Superior temporal gyrus (tissue), 1 donor: ENCODE data around the gene MKRN1.
"Not testable (repeated sequence)": the region's sequence is repeated elsewhere in the genome, so short reads cannot be mapped to it uniquely, and the experiment has no call there.

Experiments used
- DNase-seq: peaks from one replicate; pipeline ENCODE4 v3.0.0-alpha.2; 2016; ENCODE audit errors: extremely low spot score

MKRN1 gene, protein sequence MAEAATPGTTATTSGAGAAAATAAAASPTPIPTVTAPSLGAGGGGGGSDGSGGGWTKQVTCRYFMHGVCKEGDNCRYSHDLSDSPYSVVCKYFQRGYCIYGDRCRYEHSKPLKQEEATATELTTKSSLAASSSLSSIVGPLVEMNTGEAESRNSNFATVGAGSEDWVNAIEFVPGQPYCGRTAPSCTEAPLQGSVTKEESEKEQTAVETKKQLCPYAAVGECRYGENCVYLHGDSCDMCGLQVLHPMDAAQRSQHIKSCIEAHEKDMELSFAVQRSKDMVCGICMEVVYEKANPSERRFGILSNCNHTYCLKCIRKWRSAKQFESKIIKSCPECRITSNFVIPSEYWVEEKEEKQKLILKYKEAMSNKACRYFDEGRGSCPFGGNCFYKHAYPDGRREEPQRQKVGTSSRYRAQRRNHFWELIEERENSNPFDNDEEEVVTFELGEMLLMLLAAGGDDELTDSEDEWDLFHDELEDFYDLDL

DNA sequence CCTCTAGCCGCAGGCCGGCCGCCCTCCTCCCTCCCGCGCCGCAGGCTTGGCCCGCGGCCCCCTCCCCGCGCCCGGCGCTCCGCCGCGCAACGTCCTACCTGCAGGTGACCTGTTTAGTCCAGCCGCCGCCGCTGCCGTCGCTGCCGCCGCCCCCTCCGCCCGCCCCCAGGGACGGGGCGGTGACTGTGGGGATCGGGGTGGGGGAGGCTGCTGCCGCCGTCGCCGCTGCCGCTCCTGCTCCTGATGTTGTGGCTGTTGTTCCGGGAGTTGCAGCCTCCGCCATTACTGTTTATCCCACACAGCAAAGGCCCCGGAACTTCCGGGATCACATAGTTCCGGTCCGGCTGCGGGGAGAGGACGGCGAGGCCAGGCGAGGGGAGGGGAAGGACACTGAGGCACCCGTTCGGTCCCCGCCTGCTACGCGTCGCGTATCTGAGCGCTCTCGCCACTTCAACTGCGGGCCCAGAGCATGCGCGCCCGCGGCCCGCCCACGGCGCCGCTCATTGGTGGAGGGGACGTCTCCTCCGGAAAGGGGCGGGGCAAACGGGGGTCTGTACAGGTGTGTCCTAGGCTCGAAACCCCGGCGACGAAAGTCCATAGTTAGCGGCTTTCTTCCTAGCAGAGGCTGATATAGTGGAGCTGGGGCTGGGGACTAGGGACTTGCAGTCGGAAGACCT, at the start of gene MKRN1:
Gene MKRN1, minus strand, starts transcription at position 444 of the 677 bp plus-strand sequence. Its CDS starts 161 bp downstream, at position 283.
- DNase-seq = peak; percentile 95

DNA sequence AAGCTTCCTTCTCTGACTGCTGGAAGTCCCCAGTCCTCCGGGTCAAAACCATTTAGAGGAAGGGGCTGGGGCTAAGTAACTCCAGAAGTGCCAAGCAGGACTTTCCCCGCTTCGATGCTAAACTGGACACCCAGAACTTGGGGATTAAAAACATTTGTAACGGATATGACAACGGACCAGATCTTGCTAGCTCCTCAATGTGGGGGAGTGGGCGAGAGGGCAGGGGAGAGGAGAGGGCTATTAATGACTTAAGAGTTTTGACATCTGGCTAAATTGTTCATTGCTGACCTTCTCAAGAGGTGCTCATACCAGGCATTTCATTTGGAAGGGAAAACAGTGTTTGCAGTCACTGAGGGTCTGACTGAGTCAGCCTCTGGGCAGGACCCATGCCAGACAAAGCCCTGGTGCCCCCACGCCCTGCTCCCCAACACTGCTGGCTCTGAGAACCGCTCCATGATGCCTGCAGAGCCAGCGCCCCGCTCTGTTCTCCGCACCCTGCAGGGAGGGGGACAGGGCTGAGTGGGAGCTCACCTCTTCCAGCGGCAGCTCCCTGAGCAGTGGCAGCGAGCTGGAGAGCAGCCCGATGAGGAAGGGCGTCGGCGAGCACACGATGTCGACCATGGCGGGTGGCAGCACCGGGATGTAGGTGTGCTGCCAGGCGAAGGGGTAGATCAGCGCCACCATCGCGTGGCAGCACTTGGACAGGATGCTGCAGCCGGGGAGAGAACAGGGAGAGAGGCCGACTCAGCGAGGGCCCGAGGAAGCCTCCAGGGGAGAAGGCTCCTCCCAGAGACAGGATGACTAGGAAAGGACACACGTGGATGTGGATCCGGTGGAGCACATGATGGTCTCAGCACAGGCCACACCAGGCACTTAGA, 47.7 kb upstream of the MKRN1 start:
- DNase-seq = no peak

DNA sequence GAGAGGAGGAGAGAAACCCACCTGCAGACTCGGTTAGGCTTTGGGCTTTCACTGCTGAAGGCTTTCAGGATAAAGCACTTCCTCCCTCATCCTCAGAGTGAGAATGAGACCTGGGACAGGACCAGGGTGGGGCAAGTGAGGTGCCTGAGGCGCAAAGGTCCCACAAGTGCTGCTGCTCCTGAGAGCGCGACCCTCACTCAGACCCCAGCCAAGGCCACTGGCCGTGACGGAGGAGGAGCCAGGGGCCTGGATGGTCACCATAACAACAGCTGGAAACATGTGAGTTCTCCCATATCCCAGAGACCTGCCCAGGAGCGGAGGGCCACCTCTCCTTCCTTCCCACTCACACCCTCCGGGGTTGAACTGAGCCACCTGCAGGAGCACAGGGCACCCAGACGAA, 46.9 kb upstream of the MKRN1 start:
- no peak for DNase-seq

DNA sequence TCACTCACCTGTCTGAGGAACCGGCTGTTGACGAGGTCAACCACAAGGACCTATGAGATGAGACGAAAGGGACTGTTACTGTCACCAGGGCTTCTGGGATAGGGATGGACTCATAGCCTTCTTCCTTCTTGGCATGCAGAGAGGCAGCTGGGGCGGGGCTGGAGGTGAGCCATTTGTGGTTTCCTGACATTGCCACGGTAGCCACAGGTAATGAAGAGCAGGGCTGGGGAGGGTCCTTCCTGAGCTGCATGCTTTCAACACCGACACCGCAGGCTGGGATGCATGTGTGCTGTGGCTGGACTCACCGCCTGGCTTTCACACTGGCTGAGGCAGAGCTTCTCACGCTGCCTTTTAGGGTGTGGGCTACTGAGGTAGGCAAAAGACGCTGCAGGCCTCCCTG, 46.4 kb upstream of the MKRN1 start:
- DNase-seq = no peak

DNA sequence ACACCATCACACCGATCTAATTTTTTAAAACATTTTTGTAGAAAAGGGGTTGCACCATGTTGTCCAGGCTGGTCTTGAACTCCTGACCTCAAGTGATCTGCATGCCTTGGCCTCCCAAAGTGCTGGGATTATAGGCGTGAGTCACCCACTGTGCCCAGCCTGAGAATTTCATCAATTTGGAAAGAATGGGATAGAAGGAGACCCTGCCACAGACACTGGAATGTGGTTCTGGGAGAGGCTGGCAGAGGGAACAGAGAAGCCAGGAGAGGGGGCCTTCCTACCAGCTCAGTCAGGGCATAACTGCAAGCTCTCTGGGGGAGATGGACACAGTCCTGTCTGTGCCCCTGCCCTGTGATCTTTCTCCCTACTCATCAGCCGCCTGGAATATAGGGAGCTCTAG, 42.1 kb upstream of the MKRN1 start:
- DNase-seq = no peak

DNA sequence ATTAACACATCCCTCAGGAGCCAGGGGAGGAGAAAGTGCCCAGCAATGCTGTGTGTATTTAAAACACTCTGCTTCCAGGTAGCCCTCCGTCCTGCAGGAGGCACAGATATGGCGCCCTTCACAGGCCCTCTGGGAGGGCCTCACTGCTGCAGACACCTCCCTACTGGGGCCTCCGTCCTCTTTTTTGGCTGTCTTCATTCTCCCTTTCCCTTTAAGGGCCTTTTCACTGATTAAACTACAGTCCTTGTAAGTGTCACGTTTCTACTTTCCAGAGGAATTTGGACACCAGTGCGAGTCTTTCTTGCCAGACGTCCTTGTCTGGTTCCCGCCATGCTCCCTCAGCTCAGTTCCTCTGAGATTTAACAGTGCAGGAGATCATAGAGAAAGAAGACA, 39.7 kb upstream of the MKRN1 start:
- DNase-seq = no peak

DNA sequence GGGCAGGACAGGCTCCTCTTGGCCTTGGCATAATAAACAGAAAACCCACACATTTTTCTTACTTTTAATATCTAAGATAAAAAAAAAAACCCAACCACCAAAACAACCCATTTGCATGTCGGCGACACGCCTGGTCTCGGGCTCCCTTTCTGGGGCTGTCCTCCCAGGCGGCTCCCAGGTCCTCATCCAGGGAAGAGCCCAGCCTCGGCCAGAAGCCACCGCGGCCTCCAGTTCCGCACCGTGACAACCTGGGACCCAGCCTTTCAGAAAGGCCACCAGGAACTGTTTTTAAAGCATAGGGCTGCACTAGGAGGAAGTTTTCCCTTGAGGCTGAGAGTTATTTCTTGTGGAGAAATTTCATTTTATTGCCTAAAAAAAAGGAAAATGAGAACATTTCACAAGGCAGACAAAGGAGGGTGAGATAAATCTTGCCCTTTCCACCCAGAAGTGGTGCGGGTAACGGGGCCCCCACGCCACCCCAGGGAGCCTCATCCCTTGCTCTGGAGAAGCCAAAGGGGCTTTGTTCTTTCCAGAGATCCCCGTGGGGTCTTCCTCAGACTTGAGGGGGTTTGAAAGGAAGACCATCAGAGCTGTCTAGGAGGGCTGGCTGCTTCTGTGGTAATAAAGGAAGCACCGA, 39.2 kb upstream of the MKRN1 start:
- no peak for DNase-seq

DNA sequence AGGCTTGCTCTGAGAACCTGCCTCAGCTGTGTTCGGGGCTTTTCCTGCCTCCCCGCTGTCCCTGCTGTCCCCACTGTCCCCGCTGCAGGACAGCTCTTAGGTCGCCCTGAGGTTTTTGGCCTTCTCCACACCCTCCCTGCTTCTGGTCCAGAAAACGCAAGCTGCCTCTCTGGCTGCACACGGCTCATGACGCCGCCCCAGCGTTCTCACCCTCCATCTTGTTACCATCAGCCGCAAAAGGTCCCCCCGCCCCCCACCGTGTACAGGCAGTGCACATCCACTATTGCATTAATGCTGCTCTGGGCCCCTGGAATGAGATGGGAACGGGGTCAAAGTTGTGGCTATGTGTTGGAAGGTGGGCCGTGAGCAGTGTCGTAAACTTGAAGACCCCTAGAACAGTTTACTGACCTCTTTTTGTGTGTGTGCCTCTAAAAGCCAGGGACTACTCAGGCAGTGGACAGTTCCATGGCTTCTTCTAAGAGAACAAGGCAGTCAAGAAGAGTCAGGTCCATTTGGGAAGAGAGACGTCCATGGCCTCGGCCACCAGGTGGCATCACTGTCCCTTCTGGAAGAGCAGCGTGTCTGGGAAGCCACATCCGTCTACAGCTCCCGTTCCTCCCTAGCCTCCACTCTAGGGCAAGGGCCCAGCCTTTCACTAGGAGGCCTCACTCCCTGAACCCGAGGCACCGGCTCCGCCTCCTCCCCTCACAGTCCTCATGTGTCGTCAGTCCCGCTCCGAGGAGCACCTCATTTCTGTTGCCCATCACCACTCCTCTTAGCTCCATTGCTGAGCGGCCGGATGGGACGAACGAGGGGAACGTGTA, 38.5 kb upstream of the MKRN1 start:
- DNase-seq = peak; percentile 94

DNA sequence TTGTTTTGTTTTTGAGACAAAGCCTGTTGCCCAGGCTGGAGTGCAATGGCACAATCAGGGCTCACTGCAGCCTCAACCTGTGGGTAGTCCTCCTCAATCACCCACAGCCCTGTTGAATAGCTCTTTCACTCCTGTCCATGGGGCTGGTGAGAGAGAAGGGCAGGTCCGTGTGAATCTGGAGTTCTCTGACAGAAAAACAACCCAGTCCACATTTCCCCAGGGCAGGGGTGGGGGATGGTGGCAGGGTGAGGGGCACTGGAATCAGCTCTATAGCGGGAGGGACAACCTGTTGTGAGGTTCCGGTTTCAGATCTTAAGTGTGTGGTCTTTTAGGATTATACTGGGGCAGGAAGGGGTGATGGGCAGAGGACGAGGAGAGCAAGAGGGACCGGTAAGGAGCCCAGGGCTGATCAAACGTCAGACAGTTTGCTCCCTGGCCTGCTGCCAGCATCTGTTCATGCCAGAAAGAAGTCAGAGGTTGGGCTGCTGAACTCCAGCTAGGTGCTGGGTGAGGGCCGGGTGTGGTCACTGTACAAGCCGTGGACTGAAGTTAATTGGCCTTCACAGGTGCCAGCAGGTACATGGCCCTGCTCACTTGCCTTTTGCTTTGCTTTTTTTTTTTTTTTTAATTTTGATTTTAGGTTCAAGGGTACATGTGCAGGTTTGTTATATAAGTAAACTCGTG, 33.2 kb upstream of the MKRN1 start:
- no peak for DNase-seq

DNA sequence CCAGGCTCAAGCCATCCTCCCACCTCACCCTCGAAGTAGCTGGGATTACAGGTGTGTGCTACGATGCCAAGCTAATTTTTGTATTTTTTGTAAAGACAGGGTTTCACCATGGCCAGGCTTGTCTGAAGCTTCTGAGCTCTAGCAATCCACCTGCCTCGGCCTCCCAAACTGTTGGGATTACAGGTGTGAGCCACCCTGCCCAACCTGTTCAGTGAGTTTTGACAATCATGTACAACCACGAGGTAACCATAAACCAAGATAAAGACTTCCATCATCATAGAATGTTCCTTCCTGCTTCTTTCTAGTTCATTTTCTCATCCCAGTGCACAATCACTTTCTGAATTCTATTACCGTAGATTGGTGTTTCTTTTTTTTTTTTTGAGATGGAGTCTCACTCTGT, 30.5 kb upstream of the MKRN1 start:
- no peak for DNase-seq

DNA sequence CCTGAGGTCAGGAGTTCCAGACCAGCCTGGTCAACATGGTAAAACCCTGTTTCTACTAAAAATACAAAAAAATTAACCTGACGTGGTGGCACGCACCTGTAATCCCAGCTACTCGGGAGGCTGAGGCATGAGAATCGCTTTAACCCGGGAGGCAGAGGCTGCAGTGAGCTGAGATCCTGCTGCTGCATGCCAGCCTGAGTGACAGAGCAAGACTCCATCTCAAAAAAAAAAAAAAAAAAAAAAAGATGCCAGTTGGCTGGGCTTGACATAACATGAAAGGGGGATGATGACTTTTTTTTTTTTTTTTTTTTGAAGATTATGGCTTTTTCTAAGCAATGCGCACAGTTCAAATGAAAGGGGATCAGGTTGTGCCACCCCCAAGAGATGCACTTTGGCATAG, 28.3 kb upstream of the MKRN1 start:
- DNase-seq = not testable (repeated sequence)

DNA sequence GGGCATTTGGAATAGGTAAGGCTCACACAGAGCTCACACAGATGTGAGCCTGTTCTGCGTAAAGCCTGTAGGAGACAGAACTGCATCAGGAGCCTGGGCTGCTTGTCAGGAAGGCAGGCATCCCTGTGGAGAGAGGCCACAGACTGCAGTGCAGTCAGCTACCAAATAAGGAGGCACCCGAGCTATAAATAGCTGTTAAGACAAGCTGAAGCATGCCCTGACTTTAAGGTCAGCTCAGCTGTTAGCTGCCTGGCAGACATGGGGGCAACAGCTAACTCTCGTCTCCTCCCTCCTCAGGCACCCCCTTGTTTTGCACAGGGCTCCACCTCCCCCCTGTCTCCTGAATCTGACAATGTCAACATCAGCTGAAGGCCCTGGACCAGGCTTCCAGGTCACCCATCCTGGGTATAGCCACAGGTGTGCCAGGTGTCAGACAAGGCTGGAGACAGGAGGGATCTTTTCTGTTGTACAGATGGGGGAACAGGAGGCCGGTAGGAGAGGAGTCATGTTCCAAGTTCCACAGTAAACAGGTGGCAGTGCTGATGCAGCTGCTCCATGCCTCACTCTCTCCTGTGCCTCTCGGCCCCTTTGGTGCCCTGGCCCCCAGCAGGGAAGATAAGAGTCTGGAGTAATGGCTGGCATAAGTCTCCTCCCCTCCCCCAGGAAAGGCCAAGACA, 27.6 kb upstream of the MKRN1 start:
- DNase-seq = no peak

DNA sequence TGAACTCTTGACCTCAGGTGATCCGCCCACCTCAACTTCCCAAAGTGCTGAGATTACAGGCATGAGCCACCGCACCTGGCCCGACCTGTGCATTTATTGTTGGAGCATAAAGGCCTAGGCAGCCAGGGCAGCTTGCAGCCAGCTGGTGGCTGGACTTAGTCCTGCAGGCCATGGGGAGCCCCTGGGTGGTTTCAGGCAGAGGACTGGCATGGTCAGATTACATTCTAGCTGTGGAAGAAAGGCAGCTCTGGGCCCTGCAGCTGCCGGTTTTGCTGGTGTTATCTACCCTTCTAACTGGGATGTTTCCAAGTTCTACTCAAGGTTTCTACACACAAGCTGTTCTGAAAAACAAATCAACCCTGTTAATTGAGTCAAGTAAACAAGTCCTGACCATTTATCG, 22.7 kb upstream of the MKRN1 start:
- DNase-seq = no peak

DNA sequence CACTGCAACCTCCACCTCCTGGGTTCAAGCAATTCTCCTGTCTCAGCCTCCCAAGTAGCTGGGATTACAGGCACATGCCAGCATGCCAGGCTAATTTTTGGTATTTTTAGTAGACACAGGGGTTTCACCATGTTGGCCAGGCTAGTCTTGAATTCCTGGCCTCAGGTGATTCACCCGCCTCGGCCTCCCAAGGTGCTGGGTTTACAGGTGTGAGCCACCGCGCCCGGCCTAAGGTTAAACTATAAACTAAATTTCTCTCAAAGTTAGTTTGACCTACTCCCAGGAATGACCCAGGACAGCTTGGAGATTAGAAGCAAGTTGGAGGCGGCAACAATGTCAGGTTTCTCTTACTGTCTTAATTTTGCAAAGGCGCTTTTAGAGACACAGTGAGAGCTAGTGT, 18.5 kb upstream of the MKRN1 start:
- DNase-seq = not testable (repeated sequence)

DNA sequence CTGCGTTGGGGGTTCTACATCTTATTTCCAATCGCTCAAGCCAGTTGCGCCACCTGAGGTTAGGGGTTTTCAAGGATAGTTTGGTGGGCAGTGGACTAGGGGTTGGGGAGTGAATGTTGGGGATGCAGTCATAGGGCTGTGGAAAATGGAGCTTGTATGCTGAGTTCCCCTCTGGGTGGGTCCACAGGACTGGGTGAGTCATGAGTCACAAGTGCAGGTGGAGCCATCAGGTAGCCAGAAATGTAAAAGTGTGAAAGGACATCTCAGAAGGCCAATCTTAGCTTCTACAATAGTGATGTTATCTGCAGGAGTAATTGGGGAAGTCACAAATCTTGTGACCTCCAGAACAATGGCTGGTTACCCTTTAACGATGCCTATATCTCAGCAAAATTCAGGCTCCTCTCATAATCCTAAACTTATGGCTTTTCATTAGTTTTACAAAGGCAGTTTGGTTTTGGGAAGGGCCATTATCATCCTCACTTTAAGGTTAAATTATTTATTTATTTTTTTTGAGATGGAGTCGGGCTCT, 18.0 kb upstream of the MKRN1 start:
- no peak for DNase-seq

DNA sequence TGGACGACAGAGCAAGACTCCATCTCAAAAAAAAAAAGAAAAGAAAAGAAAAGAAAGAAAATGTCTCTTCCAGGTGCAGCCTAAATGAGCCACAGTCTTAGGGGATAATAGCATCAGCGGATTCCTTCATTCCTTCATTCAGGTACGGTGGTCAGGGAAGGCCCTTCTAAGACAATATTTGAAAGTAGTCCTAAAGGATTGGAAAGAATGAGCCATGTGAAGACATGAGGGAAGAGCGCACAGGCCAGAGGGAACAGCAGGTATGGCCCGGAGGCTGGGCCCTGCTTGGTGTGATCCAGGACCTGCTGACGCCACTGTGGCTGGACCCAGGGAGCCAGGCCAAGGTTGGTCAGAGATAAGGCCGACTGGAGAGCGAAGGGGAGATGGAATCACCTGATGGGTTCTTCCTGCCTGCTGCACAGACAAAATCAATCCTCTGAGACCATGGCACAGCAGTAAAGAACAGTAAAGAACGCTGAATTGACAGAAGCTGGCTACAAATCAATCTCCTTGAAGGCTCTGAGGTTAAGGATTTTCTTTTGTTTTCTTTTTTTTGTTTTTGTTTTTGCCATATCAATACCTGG, 16.3 kb upstream of the MKRN1 start:
- no peak for DNase-seq

DNA sequence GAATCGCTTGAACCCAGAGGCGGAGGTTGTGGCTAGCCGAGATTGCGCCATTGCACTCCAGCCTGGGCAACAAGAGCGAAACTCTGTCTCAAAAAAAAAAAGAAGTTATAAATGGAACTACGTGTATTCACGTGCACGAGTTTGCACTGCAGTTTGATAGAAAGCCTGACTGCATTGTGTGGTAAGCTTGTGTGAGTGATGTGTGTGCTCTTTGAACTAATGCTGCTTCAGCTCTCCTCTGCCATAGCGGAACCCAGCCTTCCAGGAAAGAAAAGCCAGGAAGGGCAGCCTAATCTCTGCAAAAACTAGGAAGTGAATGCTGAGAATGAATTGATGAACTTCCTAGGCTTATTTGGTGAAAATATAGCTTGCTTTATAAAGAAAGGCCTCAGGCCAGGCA, 15.6 kb upstream of the MKRN1 start:
- DNase-seq = no peak

DNA sequence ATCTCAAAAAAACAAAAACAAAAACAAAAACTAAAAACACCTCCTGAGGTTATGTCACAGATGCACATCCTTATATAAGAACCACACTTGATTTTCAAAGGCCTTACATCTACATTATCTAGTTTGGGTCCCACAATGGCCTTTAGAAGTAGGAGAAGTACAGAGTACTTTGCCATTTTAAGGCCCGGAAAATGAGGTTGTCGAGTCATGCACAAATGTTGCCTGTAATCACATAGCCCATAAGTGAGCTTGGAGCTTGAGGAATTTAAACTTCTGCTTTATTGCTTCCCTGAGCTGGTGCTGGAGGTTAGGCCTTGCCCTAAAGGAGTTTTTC, 9.7 kb upstream of the MKRN1 start:
- DNase-seq = no peak
